GM19452 (cell line): Measurements from ENCODE around the gene VAMP5.
"Not testable (repeated sequence)": the region's sequence is repeated elsewhere in the genome, so short reads cannot be mapped to it uniquely, and the experiment has no call there.

Source experiments
- ATAC-seq: cut with Tn5 transposase; IDR thresholded peaks from one replicate; pipeline ENCODE4 v1.9.1; 2021; ENCODE audit not compliant: unreplicated experiment

VAMP5 gene

DNA sequence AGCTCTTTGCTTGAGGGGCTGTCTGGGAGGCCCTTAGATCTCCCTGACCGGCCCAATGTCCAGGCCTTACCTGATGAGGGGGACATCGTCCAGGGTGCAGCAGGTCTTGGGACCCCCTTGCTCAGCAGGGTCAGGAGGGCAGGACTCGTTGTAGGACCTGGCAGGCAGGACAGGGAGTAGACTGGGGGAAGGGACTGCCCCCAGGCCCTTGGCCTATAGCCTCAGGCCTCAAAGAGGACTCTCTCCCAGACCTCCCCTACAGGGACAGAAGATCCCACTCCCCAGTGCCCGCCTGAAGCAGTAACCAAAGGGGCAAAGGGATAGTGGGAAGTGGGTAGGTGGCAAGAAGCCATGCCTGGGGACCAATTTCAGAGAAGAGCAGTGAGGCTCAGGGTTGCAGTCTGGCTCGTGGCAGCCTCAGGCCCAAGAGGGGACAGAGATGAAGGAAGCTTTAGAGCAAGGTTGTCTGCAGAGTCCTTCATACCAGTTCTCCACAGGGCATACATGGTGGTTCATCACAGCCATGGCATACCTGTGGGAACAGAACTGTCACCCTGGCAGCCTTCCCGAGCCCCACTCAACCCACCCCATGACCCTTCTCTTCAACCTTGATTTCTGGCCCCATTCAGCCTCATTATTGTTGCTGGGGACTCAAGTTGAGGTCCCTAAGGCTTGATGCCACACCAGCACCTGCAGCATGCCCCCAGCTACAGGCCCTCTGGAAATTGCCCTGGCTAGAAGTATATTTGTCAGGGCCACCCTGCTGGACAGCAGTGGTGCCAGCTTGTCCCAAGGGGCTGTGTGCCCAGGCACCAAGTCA is 16.9 kb downstream of the VAMP5 start:
- no peak for ATAC-seq

DNA sequence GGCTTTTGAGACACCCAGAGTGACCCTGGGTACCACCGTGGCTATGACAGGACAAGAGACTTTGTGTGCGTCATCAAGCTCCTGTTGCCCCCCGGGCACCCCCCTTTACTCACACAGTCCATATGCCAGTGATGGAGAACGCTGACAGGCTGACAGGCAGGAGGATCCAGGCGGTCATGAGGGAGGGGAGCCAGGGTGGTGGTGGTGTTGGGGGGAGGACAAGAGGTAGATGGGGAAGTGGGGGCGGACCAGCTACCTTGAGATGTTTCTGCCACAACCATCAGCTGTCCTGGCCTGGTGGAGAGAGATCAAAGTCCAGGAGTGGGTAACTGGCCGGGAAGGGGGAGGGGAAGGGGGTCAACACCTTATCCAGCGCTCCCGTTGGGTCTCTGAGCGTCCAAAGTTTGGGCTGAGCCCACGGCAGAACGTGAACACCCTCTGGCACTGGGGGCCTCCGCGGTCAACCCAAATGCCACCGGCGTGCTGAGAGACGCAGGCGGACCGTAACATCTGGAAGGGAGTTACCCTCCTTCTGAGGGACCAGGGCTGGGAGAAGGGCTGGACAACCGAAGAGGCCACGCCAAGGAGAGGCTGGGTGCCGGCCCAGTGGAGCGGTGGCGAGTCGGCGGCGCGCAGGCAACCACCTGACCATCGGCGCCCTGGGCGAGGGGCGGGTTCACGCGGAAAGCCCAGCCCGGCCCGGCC is 17.7 kb downstream of the VAMP5 start:
- peak; percentile 41 for ATAC-seq

GRCh38 chr2:85602476-85603234 is 18.4 kb downstream of the VAMP5 start, which contains the start of gene TMEM150A:
TSS of gene TMEM150A (minus strand) at chr2:85602698. CDS start at chr2:85601948, 750 bp downstream.
- ATAC-seq, result peak; percentile 95

DNA sequence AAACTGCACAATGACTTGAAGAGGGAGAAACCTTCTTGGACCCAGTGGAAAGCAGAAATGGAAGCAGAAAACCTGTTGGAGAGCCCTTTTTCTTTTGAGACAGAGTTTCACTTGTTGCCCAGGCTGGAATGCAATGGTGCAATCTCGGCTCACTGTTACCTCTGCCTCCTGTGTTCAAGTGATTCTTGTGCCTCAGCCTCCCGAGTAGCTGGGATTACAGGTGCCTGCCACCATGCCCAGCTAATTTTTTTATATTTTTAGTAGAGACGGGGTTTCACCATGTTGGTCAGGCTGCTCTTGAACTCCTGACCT is 19.9 kb downstream of the VAMP5 start:
- ATAC-seq, result not testable (repeated sequence)

DNA sequence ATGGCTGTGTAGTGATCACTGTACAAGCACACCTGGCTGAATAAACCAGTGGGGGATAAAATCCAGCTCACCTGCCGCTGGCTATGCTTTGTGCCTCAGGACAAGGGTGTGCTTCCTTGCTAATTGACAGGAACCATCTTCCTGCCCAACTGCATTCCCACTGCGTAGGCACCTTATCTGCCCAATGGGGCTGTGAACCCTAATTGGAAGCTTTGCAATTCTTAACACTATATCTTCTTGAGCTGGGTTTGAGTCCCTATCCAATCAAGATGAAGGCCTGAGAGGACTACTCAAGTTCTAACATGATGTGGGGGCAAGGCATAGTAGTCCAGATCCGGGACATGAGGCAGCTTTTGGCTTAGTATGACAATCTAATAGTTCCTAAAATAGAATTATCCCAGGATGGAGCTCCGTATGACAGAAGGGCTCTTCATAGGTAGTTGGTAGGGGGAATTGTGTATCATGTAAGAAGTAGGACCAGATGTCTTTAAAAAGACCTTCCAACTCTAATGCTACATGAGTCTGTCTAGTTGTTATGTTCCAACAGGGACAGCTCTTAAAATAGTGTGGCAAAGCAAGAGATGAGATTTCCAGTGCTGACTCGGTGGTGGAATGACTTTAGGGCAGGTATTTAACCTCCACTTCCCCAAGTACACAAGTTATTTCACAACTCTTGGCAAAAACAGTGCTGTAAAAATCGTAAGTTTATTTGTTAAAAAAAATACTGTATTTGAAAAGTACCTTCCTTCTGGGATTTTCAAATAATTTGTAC is 20.5 kb downstream of the VAMP5 start:
- no peak for ATAC-seq

DNA sequence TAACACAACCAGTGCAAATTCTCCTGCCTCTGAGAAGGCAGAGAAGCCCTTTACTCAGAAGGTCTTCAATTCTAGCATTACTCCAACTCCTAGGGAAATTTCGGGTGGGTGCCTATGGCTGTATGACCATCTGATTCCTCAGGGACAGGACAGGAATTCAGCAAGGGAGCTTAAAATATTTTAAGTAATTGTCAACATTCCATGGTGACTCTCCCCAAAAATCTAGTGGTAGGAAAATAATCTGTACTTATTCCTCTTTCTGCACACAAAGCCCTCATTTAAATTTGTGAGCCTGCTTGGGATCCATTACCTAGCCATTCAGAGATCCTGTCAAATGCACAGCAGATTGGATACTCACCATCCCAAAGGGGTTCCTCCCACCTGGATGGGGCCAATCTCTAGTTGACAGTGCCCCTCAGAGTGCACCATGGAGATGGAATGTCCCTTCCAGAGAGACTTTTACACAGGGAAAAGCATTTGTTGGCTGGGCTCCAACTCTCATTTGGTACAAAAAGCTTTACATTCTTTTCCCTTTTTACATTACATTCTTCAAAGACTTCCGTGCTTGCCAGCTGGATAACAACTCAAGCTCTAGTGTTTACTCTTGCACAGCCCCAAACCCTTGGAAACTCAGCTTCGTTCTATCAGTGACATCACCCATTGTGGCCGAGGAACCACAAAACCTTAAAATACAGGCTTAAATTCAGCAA is 21.3 kb downstream of the VAMP5 start:
- no peak for ATAC-seq

- ATAC-seq, result no peak
Measured at GRCh38 chr2:85606116-85606455, 21.9 kb downstream of the VAMP5 start.

GRCh38 chr2:85607268-85608215 is 23.3 kb downstream of the VAMP5 start:
- ATAC-seq, result no peak

GRCh38 chr2:85611217-85611704 is 27.0 kb downstream of the VAMP5 start:
- ATAC-seq, result no peak

DNA sequence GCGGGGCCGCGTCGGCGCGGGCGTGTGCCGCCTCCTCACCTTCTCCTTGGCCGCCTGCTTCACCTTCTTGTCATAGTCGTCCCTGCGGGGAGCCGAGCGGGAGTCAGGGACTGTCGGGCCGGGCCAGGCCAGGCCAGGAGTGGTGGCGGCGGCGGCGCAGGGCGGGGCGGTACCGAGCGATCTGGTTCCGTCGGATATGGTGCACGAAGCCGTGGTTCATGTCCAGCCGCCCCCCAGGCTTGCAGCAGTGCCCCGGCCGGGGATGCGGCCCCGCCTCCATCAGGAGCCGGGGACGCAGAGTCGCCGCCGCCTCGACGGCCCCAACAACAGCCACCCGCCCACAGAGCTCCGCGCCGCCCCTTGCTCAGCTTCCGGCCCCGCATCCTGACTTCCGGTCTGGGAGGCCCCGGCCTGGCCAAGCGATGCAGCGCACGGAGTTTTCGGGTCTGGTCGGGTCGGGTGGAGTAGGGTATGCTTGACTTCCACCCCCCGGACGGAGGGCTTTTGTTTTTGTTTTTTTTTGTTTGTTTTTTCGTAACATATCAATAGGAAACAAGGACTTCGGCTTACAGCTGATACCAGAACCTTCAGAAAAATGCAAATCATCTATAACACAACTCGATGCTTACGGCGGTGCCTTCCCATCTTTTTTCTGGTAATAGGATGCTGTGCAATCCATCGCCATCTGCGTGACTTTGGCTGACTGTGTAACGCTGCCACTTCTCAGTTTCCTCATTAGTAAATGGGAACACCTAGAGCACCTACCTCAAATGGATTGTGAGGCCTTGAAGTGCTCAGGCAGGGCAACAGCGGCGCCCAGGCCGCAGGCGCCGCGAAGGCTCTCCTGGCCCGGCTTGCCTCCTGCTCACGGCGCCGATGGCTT is 27.7 kb downstream of the VAMP5 start, which contains the start of gene C2orf68:
C2orf68 (minus strand) TSS at position 362 of the 883 bp plus-strand sequence; CDS start at position 280, 82 bp downstream.
- ATAC-seq, result peak; percentile 68

DNA sequence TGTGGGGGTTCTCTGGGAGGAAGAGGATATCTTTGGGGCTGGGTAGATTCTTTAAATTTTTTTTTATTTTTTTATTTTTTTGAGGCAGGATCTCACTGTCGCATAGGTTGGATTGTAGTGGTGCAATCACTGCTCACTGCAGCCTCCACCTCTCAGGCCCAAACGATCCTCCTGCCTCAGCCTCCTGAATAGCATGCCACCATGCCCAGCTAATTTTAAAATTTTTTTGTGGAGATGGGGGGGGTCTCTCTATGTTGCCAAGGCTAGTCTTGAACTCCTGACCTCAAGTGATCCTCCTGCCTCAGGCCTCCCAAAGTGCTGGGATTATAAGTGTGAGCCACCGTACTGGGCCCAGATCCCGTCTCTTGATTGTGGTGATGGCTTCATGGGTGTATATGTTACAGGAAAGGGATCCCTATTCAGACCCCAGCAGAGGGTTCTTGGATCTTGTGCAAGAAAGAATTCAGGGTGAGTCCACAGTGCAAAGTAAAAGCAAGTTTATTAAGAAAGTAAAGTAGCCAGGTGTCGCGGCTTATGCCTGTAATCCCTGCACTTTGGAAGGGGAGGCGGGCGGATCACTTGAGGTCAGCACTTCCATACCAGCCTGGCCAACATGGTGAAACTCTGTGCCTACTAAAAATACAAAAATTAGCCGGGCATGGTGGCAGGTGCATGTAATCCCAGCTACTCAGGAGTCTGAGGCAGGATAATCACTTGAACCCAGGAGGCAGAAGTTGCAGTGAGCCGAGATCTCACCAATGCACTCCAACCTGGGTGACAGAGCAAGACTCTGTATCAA is 29.7 kb downstream of the VAMP5 start:
- no peak for ATAC-seq

DNA sequence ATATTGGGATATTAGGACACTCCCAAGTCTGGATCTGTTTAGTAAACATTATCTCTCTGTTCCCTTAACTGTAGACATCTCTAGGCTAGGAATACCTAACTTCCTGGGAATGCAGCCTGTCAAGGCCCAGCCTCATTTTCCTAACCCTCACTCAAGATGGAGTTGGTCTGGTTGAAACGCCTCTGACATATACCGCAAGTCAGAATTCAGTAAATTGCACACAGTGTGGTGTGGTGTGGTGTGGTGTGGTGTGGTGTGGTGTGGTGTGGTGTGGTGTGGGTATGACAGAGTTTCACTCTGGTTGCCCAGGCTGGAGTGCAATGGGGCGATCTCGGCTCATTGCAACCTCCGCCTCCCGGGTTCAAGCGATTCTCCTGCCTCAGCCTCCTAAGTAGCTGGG is 30.5 kb downstream of the VAMP5 start:
- not testable (repeated sequence) for ATAC-seq

GRCh38 chr2:85615413-85615728 is 31.1 kb downstream of the VAMP5 start:
- ATAC-seq, result no peak

GRCh38 chr2:85617723-85618122 is 33.5 kb downstream of the VAMP5 start:
- not testable (repeated sequence) for ATAC-seq

GRCh38 chr2:85619617-85620016 is 35.4 kb downstream of the VAMP5 start:
- no peak for ATAC-seq

GRCh38 chr2:85621338-85621737 is 37.1 kb downstream of the VAMP5 start:
- no peak for ATAC-seq

DNA sequence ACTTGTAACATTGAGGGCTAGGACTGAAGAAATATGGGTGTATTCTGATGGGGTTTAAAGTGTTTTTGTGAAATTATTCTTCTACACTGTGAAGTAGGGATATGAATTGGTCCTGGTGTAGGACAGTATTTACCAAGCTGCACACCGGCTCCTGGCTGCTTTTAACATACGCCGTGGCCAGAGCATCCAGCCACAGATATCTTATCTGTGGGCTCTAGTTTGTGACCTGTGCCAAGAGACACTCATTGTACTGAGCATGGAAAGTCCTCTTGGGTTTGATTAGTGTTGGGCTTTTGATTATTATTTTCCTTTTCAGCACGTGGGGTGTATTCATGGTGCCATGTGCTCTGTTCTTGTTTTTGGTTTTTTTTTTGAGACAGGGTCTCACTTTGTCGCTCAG is 39.8 kb downstream of the VAMP5 start:
- no peak for ATAC-seq
